HG03442 (cell line): ENCODE results near the gene WDR43.

Experiments used
- ATAC-seq: cut with Tn5 transposase; IDR thresholded peaks from one replicate; pipeline ENCODE4 v1.9.1; 2021; ENCODE audit warnings: mild to moderate bottlenecking, moderate library complexity; ENCODE audit not compliant: unreplicated experiment

WDR43 gene

GRCh38 chr2:28894470-28895188, at the start of gene WDR43:
TSS of gene WDR43 (plus strand) at chr2:28894667. CDS start at chr2:28894699, 32 bp downstream.
- peak; percentile 85 for ATAC-seq

DNA sequence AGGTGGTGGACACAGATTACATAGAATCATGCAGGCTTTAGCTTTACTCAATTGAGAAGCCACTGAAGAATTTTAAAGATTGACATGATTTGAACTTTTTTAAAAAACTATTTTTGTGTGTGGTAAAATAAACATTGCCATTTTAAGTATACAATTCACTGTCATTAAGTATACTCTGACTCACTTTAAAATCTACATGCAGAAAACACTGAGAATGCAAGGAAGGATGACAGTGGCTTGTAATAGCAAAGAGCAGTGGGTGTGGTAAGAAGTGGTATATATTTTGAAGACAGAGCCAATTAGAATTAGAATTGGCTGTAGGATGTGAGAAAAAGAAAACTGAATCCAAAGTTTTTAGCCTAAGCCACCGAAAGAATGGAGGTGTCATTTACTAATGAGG, 39.3 kb upstream of the WDR43 start:
- ATAC-seq = no peak

- no peak for ATAC-seq
Measured at GRCh38 chr2:28855977-28856376, 38.5 kb upstream of the WDR43 start.

DNA sequence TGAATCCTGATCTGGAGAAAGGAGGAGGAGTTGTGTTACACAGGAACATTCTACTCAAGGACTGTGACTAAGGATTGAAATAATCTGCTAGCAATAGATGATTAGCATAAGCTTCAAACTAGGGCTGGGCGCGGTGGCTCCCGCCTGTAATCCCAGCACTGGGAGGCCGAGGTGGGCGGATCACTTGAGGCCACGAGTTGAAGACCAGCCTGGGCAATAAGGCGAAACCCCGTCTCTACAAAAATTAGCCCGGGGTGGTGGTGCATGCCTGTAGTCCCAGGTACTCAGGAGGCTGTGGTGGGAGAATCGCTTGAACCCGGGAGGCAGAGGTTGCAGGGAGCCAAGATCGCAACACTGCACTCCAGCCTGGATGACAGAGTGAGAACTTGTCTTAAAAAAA, 25.9 kb upstream of the WDR43 start:
- ATAC-seq = no peak

GRCh38 chr2:28869494-28870145, 24.8 kb upstream of the WDR43 start:
- peak; percentile 24 for ATAC-seq

DNA sequence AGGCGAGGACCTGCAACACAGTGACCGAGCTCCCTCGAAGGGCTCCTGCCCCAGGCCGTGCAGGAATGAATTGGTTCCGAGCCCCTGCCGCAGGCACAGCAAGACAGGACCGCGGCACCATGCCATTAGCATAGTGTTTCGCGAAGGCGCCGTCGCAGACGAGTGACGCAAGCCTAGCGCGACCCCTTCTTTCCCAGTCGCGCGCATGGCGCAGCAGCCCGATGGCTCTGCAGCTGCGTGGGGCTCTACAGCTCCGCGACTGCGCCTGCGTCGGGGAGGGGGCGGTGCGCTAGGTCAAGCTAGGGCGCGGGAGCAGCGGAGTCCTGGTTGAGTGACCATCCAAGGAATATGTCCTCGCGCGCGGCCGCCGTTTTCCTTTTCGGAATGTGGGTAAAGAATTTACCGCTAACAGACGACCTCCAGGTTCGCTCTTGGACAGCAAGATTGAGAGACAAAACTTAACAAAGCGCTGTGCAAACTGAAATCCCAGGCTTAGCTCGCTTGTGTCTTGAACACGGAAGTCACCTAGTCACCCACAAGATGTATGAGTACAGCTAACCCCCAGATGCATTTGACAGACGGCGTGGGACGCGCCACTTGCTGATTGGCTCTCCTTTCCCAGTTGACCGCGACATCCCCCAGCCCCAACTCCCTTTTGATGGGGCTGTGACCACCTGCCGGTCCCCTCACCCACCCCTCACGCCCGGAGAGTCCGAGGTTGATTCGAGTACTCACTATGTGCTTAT, 24.1 kb upstream of the WDR43 start, which contains the start of gene TRMT61B:
Gene TRMT61B, minus strand, starts transcription at position 164 of the 746 bp plus-strand sequence. Its CDS starts 32 bp downstream, at position 132.
- peak; percentile 92 for ATAC-seq

DNA sequence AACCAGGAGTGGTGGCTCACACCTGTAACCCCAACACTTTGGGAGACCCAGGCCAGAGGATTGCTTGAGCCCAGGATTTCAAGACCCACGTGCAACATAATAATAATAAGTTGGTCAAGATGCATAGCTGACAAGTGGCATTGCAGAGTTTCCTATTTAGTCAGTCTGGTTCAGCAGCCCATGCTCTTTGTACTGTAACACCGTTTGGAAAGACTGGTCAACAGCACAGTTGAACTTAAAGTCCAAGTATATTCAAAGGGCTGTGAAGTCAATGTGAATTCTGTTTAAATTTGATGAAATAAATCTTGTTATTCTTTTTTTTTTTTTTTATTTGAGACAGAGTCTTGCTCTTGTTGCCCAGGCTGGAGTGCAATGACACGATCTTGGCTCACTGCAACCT, 22.8 kb upstream of the WDR43 start:
- ATAC-seq = no peak

DNA sequence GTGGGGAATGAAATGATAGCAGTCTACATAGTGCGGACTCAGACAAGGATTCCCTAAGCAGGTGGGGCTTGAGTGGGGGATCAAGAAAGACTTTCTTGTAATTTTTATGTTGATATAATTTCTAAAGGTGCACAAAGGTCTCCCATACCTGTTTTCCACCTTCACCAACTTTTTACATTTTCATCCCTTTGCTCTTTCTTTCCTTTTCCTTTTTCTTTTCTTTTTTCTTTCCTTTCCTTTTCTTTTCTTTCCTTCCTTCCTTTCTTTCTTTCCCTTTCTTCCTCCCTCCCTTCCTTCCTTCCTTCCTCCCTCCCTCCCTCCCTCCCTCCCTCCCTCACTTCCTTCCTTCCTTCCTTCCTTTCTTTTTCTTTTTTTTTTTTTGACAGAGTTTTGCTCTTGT, 14.3 kb upstream of the WDR43 start:
- no peak for ATAC-seq

GRCh38 chr2:28893488-28893887, 979 bp upstream of the WDR43 start:
- no peak for ATAC-seq

- peak; percentile 24 for ATAC-seq
Measured at GRCh38 chr2:28895189-28895893, 874 bp downstream of the WDR43 start.

DNA sequence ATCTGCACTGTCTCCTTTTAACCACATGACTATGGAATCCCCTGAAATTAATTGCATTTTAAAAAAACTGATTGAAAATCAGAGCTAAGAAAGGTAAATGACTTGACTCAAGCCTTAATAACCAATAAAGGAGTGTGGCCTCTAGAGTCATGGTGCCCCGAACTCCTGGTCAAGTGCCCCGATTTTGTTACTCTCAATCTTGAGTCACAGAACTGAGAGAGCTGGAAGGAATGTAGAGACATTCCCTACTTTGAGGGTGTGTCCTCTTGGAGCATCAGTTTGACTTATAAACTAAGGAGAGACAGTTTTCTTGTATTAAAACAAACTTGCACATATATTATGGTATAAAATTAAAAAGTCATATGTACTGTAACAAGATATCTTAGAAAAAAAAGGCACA, 2.4 kb downstream of the WDR43 start:
- ATAC-seq = no peak

- ATAC-seq = no peak
Measured at GRCh38 chr2:28898048-28898447, 3.6 kb downstream of the WDR43 start.

- no peak for ATAC-seq
Measured at GRCh38 chr2:28901202-28901601, 6.7 kb downstream of the WDR43 start.

DNA sequence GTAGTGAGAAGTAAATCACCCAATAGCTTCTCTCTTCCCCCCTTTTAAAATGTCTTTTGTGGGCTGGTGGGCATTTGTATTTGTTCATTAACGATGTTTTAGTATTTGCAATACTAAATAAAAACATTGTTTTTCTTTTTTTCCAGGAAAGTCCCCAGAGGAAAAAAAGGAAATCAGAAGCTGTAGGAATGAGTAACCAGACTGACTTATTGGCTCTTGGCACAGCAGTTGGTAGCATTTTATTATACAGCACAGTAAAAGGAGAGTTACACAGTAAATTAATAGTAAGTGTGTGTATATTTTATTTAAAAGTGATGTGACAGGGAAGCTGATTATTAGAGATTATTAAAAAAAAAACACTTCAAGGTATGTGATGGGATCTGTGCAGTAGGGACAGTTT, 7.4 kb downstream of the WDR43 start:
- ATAC-seq = no peak

- no peak for ATAC-seq
Measured at GRCh38 chr2:28902584-28902983, 8.1 kb downstream of the WDR43 start.

DNA sequence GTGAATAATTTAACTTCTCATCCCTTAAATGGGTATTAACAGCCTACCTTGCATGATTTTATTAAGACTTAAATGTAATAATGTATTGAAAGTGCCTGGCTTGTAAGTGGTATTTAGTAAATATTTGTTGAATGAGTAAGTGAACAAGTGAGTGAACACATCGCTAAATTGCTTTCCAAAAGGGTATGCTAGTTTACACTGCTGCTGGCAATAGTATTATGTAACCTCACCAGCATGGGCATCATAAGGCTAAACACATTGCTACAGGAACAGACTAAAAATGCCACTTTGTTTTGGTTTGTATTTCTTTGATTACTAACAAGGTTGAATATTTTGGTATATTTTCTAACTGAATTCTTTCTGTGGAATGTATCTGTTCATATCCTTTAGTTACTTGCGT, 9.8 kb downstream of the WDR43 start:
- ATAC-seq = no peak

GRCh38 chr2:28904802-28905457, 10.5 kb downstream of the WDR43 start:
- no peak for ATAC-seq

GRCh38 chr2:28905533-28905932, 11.1 kb downstream of the WDR43 start:
- ATAC-seq = no peak

- no peak for ATAC-seq
Measured at GRCh38 chr2:28906376-28906775, 11.9 kb downstream of the WDR43 start.

DNA sequence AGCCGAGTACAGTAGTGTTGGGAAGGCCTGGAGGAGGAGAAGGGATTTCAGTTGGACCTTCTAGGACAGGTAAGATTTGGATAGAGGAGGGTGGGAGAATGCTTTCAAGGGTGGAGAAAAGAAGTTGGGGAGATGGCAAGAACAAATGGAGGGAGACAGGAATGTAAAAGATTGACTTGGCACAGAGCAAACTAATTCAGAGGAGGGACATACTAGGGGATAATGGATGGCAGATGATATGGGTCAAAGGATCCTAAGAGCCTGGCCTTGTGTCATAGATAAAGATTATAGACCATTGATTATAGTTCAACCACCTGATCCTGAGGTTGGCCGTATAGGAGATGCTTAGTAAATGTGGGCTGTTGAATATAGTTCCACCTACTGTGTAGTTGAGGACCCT, 12.4 kb downstream of the WDR43 start:
- no peak for ATAC-seq

DNA sequence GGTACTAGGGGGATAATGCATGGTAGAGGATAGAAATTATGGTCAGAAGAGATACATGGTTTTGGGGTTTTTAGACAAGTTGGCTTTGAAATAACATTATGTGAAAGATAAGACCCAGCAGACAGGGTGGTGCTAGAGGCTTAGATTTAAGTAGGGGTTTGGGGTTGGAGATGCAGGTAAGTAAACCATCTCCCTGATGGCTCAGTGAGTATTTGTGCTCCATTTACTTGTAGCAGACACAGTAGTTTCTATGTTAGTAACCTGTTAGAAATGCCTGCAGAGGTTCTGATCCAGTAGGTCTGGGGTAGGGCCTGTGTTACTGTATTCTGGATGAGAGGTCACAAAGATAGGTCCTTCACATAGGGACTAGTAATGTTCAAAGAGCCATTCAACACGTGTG, 13.7 kb downstream of the WDR43 start:
- ATAC-seq = no peak
